PC-9 (cell line): Measurements from ENCODE around the gene MED27. TPM values are rescaled to one million over a fixed set of nuclear protein-coding genes. Genes with fewer than 3 reads are reported as not detected.

ENCODE experiments used
- BruUV-seq: library from RNA; stranded (reverse); fragments of 400-500 nt; replicated peaks from 2 replicates; lab custom pipeline; 2021; lab: Mats Ljungman, UMichigan
- CTCF ChIA-PET: fragments of 300-600 bp; sonication (Branson Sonifier 250); formaldehyde crosslinking; loops from one replicate; lab custom pipeline; 2022; ENCODE audit warnings: antibody characterized with exemption; lab: Charles Lee
- POLR2A ChIA-PET: fragments of 300-600 bp; sonication (Branson Sonifier 250); formaldehyde crosslinking; loops from one replicate; lab custom pipeline; 2022; ENCODE audit warnings: antibody characterized with exemption; ENCODE audit not compliant: unreplicated experiment; lab: Charles Lee
- DNase-seq, 2 experiments: peaks; one replicate each; pipeline versions ENCODE4 v3.0.0 to v3.0.0-alpha.2; 2015 to 2022; ENCODE audit warnings: mixed read lengths in 1 of 2
- H2AFZ ChIP-seq: fragments of 200-600 bp; sonication (generic); 2 replicates; pipeline ENCODE4 v1.8.1; 2017; ENCODE audit warnings: antibody characterized with exemption
- H3F3A ChIP-seq: fragments of 200-600 bp; sonication (generic); 2 replicates; pipeline ENCODE4 v1.8.1; 2017; ENCODE audit warnings: antibody characterized with exemption, mild to moderate bottlenecking, low read depth; ENCODE audit not compliant: insufficient read depth
- H3K27ac ChIP-seq: fragments of 200-600 bp; sonication (generic); 2 replicates; pipeline ENCODE4 v1.6.1; 2016; ENCODE audit warnings: mixed run types
- H3K27me3 ChIP-seq: fragments of 200-600 bp; sonication (generic); 2 replicates; pipeline ENCODE4 v1.6.1; 2016; ENCODE audit warnings: low read depth, mixed run types; ENCODE audit not compliant: insufficient read depth
- H3K36me3 ChIP-seq: fragments of 200-600 bp; sonication (generic); 2 replicates; pipeline ENCODE4 v1.6.1; 2016; ENCODE audit warnings: low read depth, mixed run types
- H3K4me1 ChIP-seq: fragments of 200-600 bp; sonication (generic); replicated peaks from 2 replicates; pipeline ENCODE4 v1.6.1; 2016; ENCODE audit warnings: mixed run types; ENCODE audit not compliant: insufficient read depth
- H3K4me2 ChIP-seq: fragments of 200-600 bp; sonication (generic); 2 replicates; pipeline ENCODE4 v1.6.1; 2017; ENCODE audit warnings: mixed run types
- H3K4me3 ChIP-seq: fragments of 200-600 bp; sonication (generic); 2 replicates; pipeline ENCODE4 v1.6.1; 2016; ENCODE audit warnings: mixed run types
- H3K79me2 ChIP-seq: fragments of 200-600 bp; sonication (generic); 2 replicates; pipeline ENCODE4 v1.6.1; 2017; ENCODE audit warnings: low read depth, mixed run types
- H3K9me2 ChIP-seq: fragments of 200-600 bp; sonication (generic); 2 replicates; pipeline ENCODE4 v1.8.1; 2017; ENCODE audit warnings: mild to moderate bottlenecking; ENCODE audit not compliant: insufficient read depth
- H3K9me3 ChIP-seq: fragments of 200-600 bp; sonication (generic); 2 replicates; pipeline ENCODE4 v1.8.1; 2016; ENCODE audit warnings: low read depth; ENCODE audit not compliant: insufficient read depth
- H4K20me1 ChIP-seq: fragments of 200-600 bp; sonication (generic); 2 replicates; pipeline ENCODE4 v1.8.1; 2017; ENCODE audit not compliant: insufficient read depth
- CTCF ChIP-seq: fragments of 200-600 bp; sonication (generic); conservative IDR thresholded peaks from 2 replicates; pipeline ENCODE4 v1.6.1; 2017; ENCODE audit warnings: mixed run types, antibody characterized with exemption, mild to moderate bottlenecking, moderate library complexity
- EZH2 ChIP-seq: fragments of 200-600 bp; sonication (generic); IDR thresholded peaks from 2 replicates; pipeline ENCODE4 v1.8.0; 2017; ENCODE audit warnings: antibody characterized with exemption, low read depth
- intact Hi-C: fragments of 100-400 bp; cut with micrococcal nuclease; formaldehyde crosslinking; loops from one replicate; pipeline ENCODE4 v1.10.0; 2022; ENCODE audit not compliant: unreplicated experiment
- total RNA-seq: library from RNA; stranded (reverse); gene quantifications from 2 replicates; pipeline ENCODE4 v1.2.3, GENCODE V29; 2021

The MED27 gene
- total RNA-seq, 1 experiment from 2014 or later, result 31.2 TPM

GRCh38 chr9:132026932-132027585 is 52.6 kb downstream of the MED27 start:
- H3F3A ChIP-seq, result 0 out of 2 replicates have a peak, but pooled peaks cover 5% of the 10 kb centered on the region
- no peak overlapping the region for H3K27ac ChIP-seq
- no TSS peak for BruUV-seq
- no peaks in the 10 kb centered on the region for H3K27me3 ChIP-seq
- H3K4me3 ChIP-seq, result no peak overlapping the region
- no peaks in the 10 kb centered on the region for H3K9me3 ChIP-seq
- peak overlapping the region; percentile 47 for H3K4me2 ChIP-seq
- H3K4me1 ChIP-seq, result peaks cover 34% of the 10 kb centered on the region
- no peaks in the 10 kb centered on the region for H3K9me2 ChIP-seq
- H2AFZ ChIP-seq, result no peak overlapping the region
- H3K79me2 ChIP-seq, result peaks cover 24% of the 10 kb centered on the region
- ChIA-PET CTCF (no interaction called here), POLR2A (no interaction called here)
- peaks cover 24% of the 10 kb centered on the region; the same call in 1 of the 2 replicates for H4K20me1 ChIP-seq
- H3K36me3 ChIP-seq, result no peaks in the 10 kb centered on the region
- TF ChIP-seq CTCF (no peak), EZH2 (no peak)
- intact Hi-C loops, result no loop called here
- DNase-seq, result peak; percentile 48 to 80

- intact Hi-C loops, result no loop called here
- H3K27ac ChIP-seq, result no peak overlapping the region
- no peak overlapping the region for H3K4me2 ChIP-seq
- no peak overlapping the region for H2AFZ ChIP-seq
- peaks cover 24% of the 10 kb centered on the region for H3K79me2 ChIP-seq
- peaks cover 27% of the 10 kb centered on the region; the same call in 1 of the 2 replicates for H4K20me1 ChIP-seq
- 0 out of 2 replicates have a peak, but pooled peaks cover 5% of the 10 kb centered on the region for H3F3A ChIP-seq
- BruUV-seq, result no TSS peak
- no peaks in the 10 kb centered on the region for H3K27me3 ChIP-seq
- no peaks in the 10 kb centered on the region for H3K9me2 ChIP-seq
- peaks cover 37% of the 10 kb centered on the region for H3K4me1 ChIP-seq
- no peaks in the 10 kb centered on the region for H3K36me3 ChIP-seq
- no peak for DNase-seq
- no peaks in the 10 kb centered on the region for H3K9me3 ChIP-seq
- TF ChIP-seq CTCF (no peak), EZH2 (no peak)
- POLR2A ChIA-PET, result no interaction called here
- CTCF ChIA-PET, result no interaction called here
- H3K4me3 ChIP-seq, result no peak overlapping the region
Observed at GRCh38 chr9:132025766-132026165, 53.9 kb downstream of the MED27 start.

- ChIA-PET CTCF (no interaction called here), POLR2A (no interaction called here)
- Histone ChIP-seq H3K79me2 (peaks cover 21% of the 10 kb centered on the region), H4K20me1 (peaks cover 32% of the 10 kb centered on the region; the same call in 1 of the 2 replicates), H3K4me3 (no peak overlapping the region), H3K27me3 (no peaks in the 10 kb centered on the region), H3K4me2 (no peak overlapping the region), H3F3A (0 out of 2 replicates have a peak, but pooled peaks cover 5% of the 10 kb centered on the region), H3K36me3 (no peaks in the 10 kb centered on the region), H3K4me1 (peaks cover 44% of the 10 kb centered on the region), H3K9me3 (no peaks in the 10 kb centered on the region), H3K27ac (no peak overlapping the region), H3K9me2 (no peaks in the 10 kb centered on the region), H2AFZ (no peak overlapping the region)
- no peak for DNase-seq
- TF ChIP-seq EZH2, result no peak
- TF ChIP-seq CTCF, result no peak
- no TSS peak for BruUV-seq
- intact Hi-C loops, result no loop called here
Observed at GRCh38 chr9:132024589-132024988, 55.1 kb downstream of the MED27 start.
